Activated T-cell treated with anti-CD3 and anti-CD28 coated beads, Interleukin-2, amount 50 U/mL, for 48 hours (primary cell): Measurements from ENCODE around the gene ZNF487.
"Not testable (repeated sequence)": the region's sequence is repeated elsewhere in the genome, so short reads cannot be mapped to it uniquely, and the experiment has no call there.

Source experiments
- DNase-seq, 2 experiments: peaks; one replicate each; pipeline ENCODE4 v3.0.0-alpha.2; 2020

The ZNF487 gene

GRCh38 chr10:43407148-43407575, 29.7 kb upstream of the ZNF487 start:
- DNase-seq = peak; percentile 68 to 78

GRCh38 chr10:43407576-43408330, 29.2 kb upstream of the ZNF487 start:
- DNase-seq = peak; percentile 88 to 93

- no peak for DNase-seq
Observed at GRCh38 chr10:43408331-43408709, 28.6 kb upstream of the ZNF487 start.

GRCh38 chr10:43408710-43409384, 28.1 kb upstream of the ZNF487 start, which contains the start of gene HNRNPF:
TSS of gene HNRNPF (minus strand) at chr10:43409186. CDS start at chr10:43387884, 21,302 bp downstream.
- peak; percentile 95 to 98 for DNase-seq

DNA sequence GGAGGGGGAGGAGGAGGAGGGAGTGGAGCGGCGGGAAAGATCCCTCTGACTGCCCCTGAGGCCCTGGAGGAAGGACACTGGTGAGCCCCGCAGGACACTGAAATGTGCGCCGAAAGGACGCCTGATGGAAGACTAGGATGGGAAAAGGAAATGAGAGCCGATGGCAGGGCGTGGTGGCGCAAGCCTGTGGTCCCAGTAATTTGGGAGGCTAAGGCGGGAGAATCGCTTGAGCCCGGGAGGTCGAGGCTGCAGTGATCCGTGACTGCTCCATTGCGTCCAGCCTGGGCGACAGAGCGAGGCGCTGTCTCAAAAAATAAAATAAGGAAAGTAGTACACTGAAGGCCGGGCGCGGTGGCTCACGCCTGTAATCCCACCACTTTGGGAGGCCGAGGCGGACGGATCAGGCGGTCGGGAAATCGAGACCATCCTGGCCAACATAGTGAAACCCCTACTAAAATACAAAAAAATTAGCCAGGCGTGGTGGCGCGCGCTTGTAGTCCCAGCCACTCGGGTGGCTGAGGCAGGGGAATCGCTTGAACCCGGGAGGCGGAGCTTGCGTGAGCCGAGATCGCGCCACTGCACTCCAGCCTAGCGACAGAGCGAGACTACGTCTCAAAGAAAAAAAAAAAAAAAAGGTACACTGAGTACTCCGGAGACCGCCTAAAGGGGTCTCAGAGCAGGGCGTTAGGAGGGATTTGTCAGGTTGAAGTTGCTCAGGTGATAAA, 27.4 kb upstream of the ZNF487 start:
- peak; percentile 78 to 83 for DNase-seq

DNA sequence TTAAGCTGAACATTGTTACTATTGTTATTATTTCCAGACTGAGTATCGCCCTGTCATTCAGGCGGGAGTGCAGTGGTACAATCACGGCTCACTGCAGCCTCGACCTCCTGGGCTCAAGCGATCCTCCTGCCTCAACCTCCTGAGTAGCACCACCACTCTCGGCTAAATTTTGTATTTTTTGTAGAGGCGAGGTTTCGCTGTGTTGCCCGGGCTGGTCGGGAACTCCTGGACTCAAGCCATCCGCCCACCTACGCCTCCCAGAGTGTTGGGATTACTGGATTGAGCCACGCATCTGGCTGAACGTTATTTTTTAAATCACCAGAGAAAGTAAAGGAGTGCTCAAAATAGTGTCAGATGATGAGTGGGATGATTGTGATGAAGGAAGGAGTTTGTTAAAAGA, 26.6 kb upstream of the ZNF487 start:
- no peak for DNase-seq

GRCh38 chr10:43411536-43411935, 25.4 kb upstream of the ZNF487 start:
- DNase-seq = no peak

GRCh38 chr10:43415544-43415943, 21.4 kb upstream of the ZNF487 start:
- DNase-seq = no peak

GRCh38 chr10:43417950-43418768, 18.8 kb upstream of the ZNF487 start:
- peak; percentile 70 for DNase-seq

- no peak for DNase-seq
Observed at GRCh38 chr10:43419997-43420368, 16.9 kb upstream of the ZNF487 start.

DNA sequence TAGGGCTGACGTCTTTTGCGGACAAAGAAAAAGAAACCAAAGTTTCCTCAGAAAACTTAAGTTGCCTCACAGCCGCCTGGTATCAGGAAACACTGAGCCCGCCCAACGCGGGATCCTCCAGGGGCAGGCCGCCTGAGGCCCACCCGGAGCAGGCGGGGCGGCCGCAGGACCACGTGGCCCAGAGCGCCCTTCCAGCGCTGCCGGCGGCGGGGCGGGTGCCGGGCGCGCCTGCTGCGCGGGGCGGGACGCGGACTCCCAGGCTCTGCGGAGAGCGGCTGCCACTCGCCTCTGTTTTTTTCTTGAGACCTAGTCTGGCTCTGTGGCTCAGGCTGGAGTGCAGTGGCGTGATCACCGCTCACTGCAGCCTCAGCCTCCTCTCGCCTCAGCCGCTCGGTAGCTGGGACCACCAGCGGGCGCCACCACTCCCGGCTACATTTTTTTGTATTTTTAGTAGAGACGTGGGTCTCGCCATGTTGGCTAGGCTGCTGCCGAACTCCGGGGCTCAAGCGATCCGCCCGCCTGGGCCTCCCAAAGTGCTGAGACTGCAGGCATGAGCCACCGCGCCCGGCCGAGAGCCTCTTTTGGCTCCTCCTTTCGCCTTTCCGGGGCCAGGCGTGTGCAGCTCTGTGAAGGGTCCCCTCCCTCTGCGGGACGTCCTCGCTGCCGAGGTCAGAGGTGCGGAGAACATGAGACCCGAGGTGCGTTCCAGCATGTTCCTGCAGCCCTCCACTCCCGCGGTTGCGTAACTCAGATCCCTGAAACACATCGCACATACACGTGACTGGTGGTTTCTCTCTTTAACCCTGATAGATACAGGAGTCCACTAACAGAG, 16.3 kb upstream of the ZNF487 start:
- peak; percentile 87 to 91 for DNase-seq

- DNase-seq = no peak
Observed at GRCh38 chr10:43421201-43421507, 15.8 kb upstream of the ZNF487 start.

DNA sequence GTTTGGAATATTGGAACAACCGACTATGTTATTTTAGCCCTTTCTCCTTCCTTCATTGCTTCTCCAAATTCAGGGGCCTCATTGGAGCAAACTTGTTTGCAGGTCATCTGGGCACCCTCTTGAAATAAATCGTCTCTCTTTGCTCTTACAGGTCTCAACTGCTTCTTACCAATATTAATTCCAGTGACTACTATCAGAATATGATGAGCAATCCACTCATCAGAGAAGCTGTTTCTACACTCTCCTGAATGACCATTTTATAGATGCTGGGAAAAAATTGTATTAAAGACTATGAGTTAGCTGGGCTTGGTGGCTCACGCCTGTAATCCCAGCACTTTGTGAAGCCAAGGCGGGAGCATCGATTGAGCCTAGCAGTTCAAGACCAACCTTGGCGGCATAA, 15.4 kb upstream of the ZNF487 start:
- no peak for DNase-seq

DNA sequence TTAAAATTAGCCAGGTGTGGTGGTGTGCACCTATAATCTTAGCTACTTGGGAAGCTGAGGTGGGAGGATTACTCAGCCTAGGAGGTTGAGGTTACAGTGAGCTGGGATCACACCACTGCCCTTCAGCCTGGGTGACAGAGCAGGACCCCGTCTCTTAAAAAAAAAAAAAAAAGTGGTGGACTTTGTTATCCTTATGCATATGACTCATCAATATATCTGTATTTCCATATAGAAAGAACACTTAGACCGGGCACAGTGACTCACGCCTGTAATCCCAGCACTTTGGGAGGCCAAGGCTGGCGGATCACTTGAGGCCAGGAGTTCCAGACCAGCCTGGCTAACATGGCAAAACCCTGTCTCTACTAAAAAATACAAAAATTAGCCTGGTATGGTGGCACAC, 15.0 kb upstream of the ZNF487 start:
- not testable (repeated sequence) for DNase-seq

- DNase-seq = no peak
Observed at GRCh38 chr10:43424416-43424815, 12.5 kb upstream of the ZNF487 start.

- DNase-seq = not testable (repeated sequence)
Observed at GRCh38 chr10:43426476-43426875, 10.4 kb upstream of the ZNF487 start.

GRCh38 chr10:43427166-43427825, 9.6 kb upstream of the ZNF487 start:
- peak; percentile 49 to 61 for DNase-seq

- no peak for DNase-seq
Observed at GRCh38 chr10:43430926-43431663, 5.8 kb upstream of the ZNF487 start.

- no peak for DNase-seq
Observed at GRCh38 chr10:43437141-43437870, 395 bp downstream of the ZNF487 start.
